Neural crest cell (in vitro differentiated cells): Measurements from ENCODE around the gene FGR. TPM values are rescaled to one million over a fixed set of nuclear protein-coding genes. Genes with fewer than 3 reads are reported as not detected.

Experiments
- DNase-seq: peaks from one replicate; pipeline ENCODE4 v3.0.0; 2021; ENCODE audit warnings: low read depth, mixed read lengths, low spot score
- H3K27ac Mint-ChIP-seq: one replicate; pipeline ENCODE4 v1.8.0; 2021; ENCODE audit warnings: mild to moderate bottlenecking, mixed read lengths; ENCODE audit not compliant: unreplicated experiment
- H3K27me3 Mint-ChIP-seq: 2 replicates; pipeline ENCODE4 v1.8.0; 2021; ENCODE audit warnings: low read depth, mild to moderate bottlenecking, mixed read lengths
- H3K36me3 Mint-ChIP-seq: 2 replicates; pipeline ENCODE4 v1.8.0; 2021; ENCODE audit warnings: low read depth, mild to moderate bottlenecking, mixed read lengths
- H3K4me1 Mint-ChIP-seq: 2 replicates; pipeline ENCODE4 v1.8.0; 2021; ENCODE audit warnings: mixed read lengths
- H3K4me3 Mint-ChIP-seq: one replicate; pipeline ENCODE4 v1.8.0; 2021; ENCODE audit warnings: mild to moderate bottlenecking, mixed read lengths
- H3K9me3 Mint-ChIP-seq: 2 replicates; pipeline ENCODE4 v1.8.0; 2021; ENCODE audit warnings: mixed read lengths
- CTCF ChIP-seq: fragments of 200-600 bp; sonication (generic); conservative IDR thresholded peaks from 2 replicates; pipeline ENCODE4 v1.5.0; 2021; ENCODE audit warnings: antibody characterized with exemption, mild to moderate bottlenecking
- total RNA-seq: library from RNA; stranded (reverse); gene quantifications from 2 replicates; pipeline ENCODE4 v1.2.1, GENCODE V29; 2021

Gene FGR
- total RNA-seq, 1 donor from 2014 or later, result not detected

DNA sequence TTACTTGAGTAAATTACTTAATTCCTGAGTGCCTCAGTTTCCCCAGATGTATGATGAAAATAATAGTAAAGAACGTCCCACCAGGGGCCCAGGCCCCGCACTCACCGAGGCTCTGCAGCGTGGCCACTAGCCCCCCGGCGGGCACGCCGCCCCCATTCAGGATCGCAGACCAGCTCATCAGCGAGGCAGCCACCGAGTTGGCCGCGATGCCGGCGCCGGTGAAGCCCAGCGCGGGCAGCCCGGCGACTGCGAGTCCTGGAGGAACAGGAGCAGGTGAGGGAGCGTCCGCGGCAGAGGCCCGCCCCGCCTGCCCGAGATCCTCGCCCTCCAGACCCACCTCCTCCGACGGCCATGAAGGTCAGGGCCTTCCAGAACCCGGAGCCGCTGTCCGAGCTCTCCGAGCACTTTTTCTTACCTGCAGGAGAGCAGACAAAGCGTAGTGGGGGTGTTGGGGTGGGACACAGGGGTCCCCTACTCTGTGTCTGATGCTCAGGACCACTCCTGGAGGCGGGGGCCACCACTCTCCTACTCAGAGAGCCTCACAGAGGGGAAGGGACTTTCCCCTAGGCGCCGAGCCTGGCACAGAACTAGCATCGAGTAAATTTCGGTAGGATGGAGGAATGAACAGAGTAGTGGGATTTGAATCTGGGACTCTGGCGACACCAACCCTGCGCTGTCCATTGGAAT lies 33.3 kb upstream of the FGR start:
- TF ChIP-seq CTCF, result no peak
- no peak overlapping the region for H3K4me3 Mint-ChIP-seq
- H3K9me3 Mint-ChIP-seq, result no peaks in the 10 kb centered on the region
- no peaks in the 10 kb centered on the region for H3K36me3 Mint-ChIP-seq
- no peak for DNase-seq
- H3K27me3 Mint-ChIP-seq, result peaks cover 6% of the 10 kb centered on the region
- no peak overlapping the region for H3K27ac Mint-ChIP-seq
- peaks cover 36% of the 10 kb centered on the region for H3K4me1 Mint-ChIP-seq

DNA sequence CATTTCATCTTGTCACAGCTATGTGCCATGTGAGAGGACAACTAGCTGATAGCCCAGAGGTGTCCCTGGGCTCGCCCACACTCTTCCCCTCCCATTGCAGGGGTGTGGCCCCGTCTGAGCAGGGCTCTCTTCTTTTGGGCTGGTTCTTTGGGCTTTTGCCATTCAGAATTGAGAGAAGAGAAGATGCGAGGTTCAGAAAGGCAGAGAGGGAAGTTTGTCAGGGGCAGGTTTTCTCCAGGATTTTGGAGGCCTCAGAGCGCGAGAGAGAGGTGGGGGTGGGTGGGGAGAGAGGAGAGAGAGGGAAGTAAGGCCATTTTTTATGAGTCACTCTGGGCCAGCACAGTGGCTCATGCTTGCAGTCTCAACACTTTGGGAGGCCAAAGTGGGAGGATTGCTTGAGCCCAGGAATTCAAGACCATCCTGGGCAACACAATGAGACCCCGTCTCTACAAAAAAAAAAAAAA lies 31.8 kb upstream of the FGR start:
- Mint-ChIP-seq H3K27ac (no peak overlapping the region), H3K4me3 (no peak overlapping the region), H3K4me1 (peaks cover 35% of the 10 kb centered on the region), H3K9me3 (no peaks in the 10 kb centered on the region), H3K27me3 (peaks cover 6% of the 10 kb centered on the region), H3K36me3 (no peaks in the 10 kb centered on the region)
- DNase-seq, result no peak
- TF ChIP-seq CTCF, result no peak

GRCh38 chr1:27666294-27666693 lies 31.3 kb upstream of the FGR start:
- Mint-ChIP-seq H3K27me3 (peaks cover 6% of the 10 kb centered on the region), H3K4me3 (no peak overlapping the region), H3K9me3 (no peaks in the 10 kb centered on the region), H3K27ac (no peak overlapping the region), H3K36me3 (no peaks in the 10 kb centered on the region), H3K4me1 (peaks cover 34% of the 10 kb centered on the region)
- TF ChIP-seq CTCF, result no peak
- DNase-seq, result no peak

GRCh38 chr1:27665016-27665651 lies 30.1 kb upstream of the FGR start:
- no peak overlapping the region for H3K4me3 Mint-ChIP-seq
- no peaks in the 10 kb centered on the region for H3K36me3 Mint-ChIP-seq
- no peak for TF ChIP-seq CTCF
- DNase-seq, result no peak
- H3K9me3 Mint-ChIP-seq, result no peaks in the 10 kb centered on the region
- H3K4me1 Mint-ChIP-seq, result peaks cover 36% of the 10 kb centered on the region
- H3K27me3 Mint-ChIP-seq, result peaks cover 6% of the 10 kb centered on the region
- no peak overlapping the region for H3K27ac Mint-ChIP-seq

- no peak for DNase-seq
- no peak for TF ChIP-seq CTCF
- H3K4me3 Mint-ChIP-seq, result no peak overlapping the region
- no peak overlapping the region for H3K27ac Mint-ChIP-seq
- peaks cover 35% of the 10 kb centered on the region for H3K4me1 Mint-ChIP-seq
- H3K36me3 Mint-ChIP-seq, result no peaks in the 10 kb centered on the region
- peaks cover 1% of the 10 kb centered on the region for H3K27me3 Mint-ChIP-seq
- no peaks in the 10 kb centered on the region for H3K9me3 Mint-ChIP-seq
Measured at GRCh38 chr1:27664291-27664690, 29.3 kb upstream of the FGR start.
